H1 (cell line): Measurements from ENCODE around the gene TMEM204. TPM values are rescaled to one million over a fixed set of nuclear protein-coding genes. Genes with fewer than 3 reads are reported as not detected.

ENCODE experiments used
- CTCF ChIA-PET: fragments of 300-600 bp; sonication (Branson Sonifier 250); formaldehyde crosslinking; loops from one replicate; lab custom pipeline; 2021; ENCODE audit not compliant: partially characterized antibody; lab: Charles Lee
- POLR2A ChIA-PET: fragments of 300-600 bp; sonication (Branson Sonifier 250); formaldehyde crosslinking; loops from one replicate; lab custom pipeline; 2021; ENCODE audit warnings: inconsistent platforms; ENCODE audit not compliant: partially characterized antibody; lab: Charles Lee
- DNase-seq, 2 experiments: peaks; one replicate each; pipeline versions ENCODE4 v3.0.0 to v3.0.0-alpha.2; 2010 to 2022; ENCODE audit warnings: low spot score in 2 of 2, low read depth in 1 of 2, mixed read lengths in 1 of 2
- FAIRE-seq: peaks from 2 replicates; lab custom pipeline; 2011; peaks lifted over from hg19 to GRCh38; lab: Jason Lieb, UNC
- H2AFZ ChIP-seq: 2 replicates; pipeline ENCODE4 v1.8.1; 2012; ENCODE audit warnings: low read length, inconsistent platforms
- H2AK5ac ChIP-seq: 2 replicates; pipeline ENCODE4 v1.6.1; 2013; ENCODE audit warnings: low read depth, low read length
- H2BK120ac ChIP-seq: replicated peaks from 2 replicates; pipeline ENCODE3; 2013; ENCODE audit warnings: low read depth, low read length, inconsistent platforms
- H2BK12ac ChIP-seq: 2 replicates; pipeline ENCODE4 v1.6.1; 2013; ENCODE audit warnings: low read depth, low read length
- H2BK15ac ChIP-seq: 2 replicates; pipeline ENCODE4 v1.6.1; 2013; ENCODE audit warnings: low read length
- H2BK20ac ChIP-seq: 2 replicates; pipeline ENCODE4 v1.6.1; 2013; ENCODE audit warnings: low read length
- H2BK5ac ChIP-seq: 2 replicates; pipeline ENCODE4 v1.6.1; 2013; ENCODE audit warnings: low read depth, low read length
- H3K14ac ChIP-seq: 2 replicates; pipeline ENCODE4 v1.6.1; 2013; ENCODE audit warnings: inconsistent platforms; ENCODE audit not compliant: insufficient read length
- H3K18ac ChIP-seq: 2 replicates; pipeline ENCODE4 v1.6.1; 2013; ENCODE audit warnings: low read length; ENCODE audit errors: extremely low read depth
- H3K23ac ChIP-seq: 2 replicates; pipeline ENCODE4 v1.6.1; 2013; ENCODE audit warnings: inconsistent platforms; ENCODE audit not compliant: insufficient read length
- H3K23me2 ChIP-seq: 2 replicates; pipeline ENCODE4 v1.6.1; 2013; ENCODE audit warnings: low read depth, low read length
- H3K27ac ChIP-seq: 2 replicates; pipeline ENCODE4 v1.6.1; 2011; ENCODE audit warnings: low read depth, low read length, inconsistent platforms
- H3K27me3 ChIP-seq, 4 experiments: replicated peaks in 1 of 4; 1 replicate in 1 of 4; 2 replicates in 3 of 4; pipeline versions ENCODE4 v1.6.1 to v1.8.1; 2011 to 2013; ENCODE audit warnings: low read length in 3 of 4, mild to moderate bottlenecking in 3 of 4, inconsistent platforms in 2 of 4, mixed read lengths in 2 of 4, moderate library complexity in 1 of 4; ENCODE audit not compliant: control insufficient read depth in 3 of 4, insufficient read depth in 3 of 4; ENCODE audit errors: extremely low read depth in 1 of 4
- H3K36me3 ChIP-seq, 4 experiments: 2 replicates each; pipeline versions ENCODE4 v1.6.1 to v1.8.1; 2011 to 2013; ENCODE audit warnings: mild to moderate bottlenecking in 4 of 4, low read length in 3 of 4, moderate library complexity in 2 of 4, control low read depth in 1 of 4, inconsistent platforms in 1 of 4; ENCODE audit not compliant: insufficient read depth in 4 of 4, control insufficient read depth in 2 of 4
- H3K4ac ChIP-seq: replicated peaks from 2 replicates; pipeline ENCODE3; 2013; ENCODE audit warnings: low read length, low read depth, mixed read lengths, inconsistent platforms; ENCODE audit not compliant: insufficient read length
- H3K4me1 ChIP-seq, 4 experiments: replicated peaks in 1 of 4; 1 replicate in 1 of 4; 2 replicates in 3 of 4; pipeline versions ENCODE4 v1.6.1 to v1.8.1; 2011 to 2013; ENCODE audit warnings: low read length in 3 of 4, inconsistent platforms in 2 of 4, mixed read lengths in 1 of 4; ENCODE audit not compliant: insufficient read depth in 4 of 4, control insufficient read depth in 3 of 4
- H3K4me2 ChIP-seq, 2 experiments: 2 replicates each; pipeline versions ENCODE4 v1.6.1 to v1.8.1; 2011 to 2013; ENCODE audit warnings: low read depth in 2 of 2, low read length in 2 of 2, control low read depth in 1 of 2, inconsistent platforms in 1 of 2, mild to moderate bottlenecking in 1 of 2; ENCODE audit not compliant: insufficient read depth in 1 of 2
- H3K4me3 ChIP-seq, 4 experiments: fragments of 200-600, 300-600 bp in 1 of 4; sonication (generic), shearing (Covaris generic), sonication (Bioruptor Twin) in 1 of 4; 2 replicates each; pipeline versions ENCODE4 v1.5.1 to v1.8.1; 2011 to 2016; ENCODE audit warnings: low read length in 4 of 4, low read depth in 3 of 4, control low read depth in 2 of 4, inconsistent platforms in 2 of 4, mild to moderate bottlenecking in 2 of 4, mixed read lengths in 1 of 4, moderate library complexity in 1 of 4; ENCODE audit not compliant: insufficient read depth in 2 of 4; ENCODE audit errors: extremely low read depth in 1 of 4
- H3K56ac ChIP-seq: replicated peaks from 2 replicates; pipeline ENCODE3; 2013; ENCODE audit warnings: low read depth, mild to moderate bottlenecking, mixed read lengths, low read length, inconsistent platforms; ENCODE audit not compliant: insufficient read length
- H3K79me1 ChIP-seq: 2 replicates; pipeline ENCODE4 v1.6.1; 2013; ENCODE audit warnings: low read depth, low read length, control low read depth
- H3K79me2 ChIP-seq, 2 experiments: 2 replicates each; pipeline versions ENCODE4 v1.6.1 to v1.8.1; 2012 to 2013; ENCODE audit warnings: low read length in 2 of 2, mild to moderate bottlenecking in 2 of 2, inconsistent platforms in 1 of 2; ENCODE audit not compliant: insufficient read depth in 2 of 2, control insufficient read depth in 1 of 2
- H3K9ac ChIP-seq, 4 experiments: replicated peaks in 1 of 4; 1 replicate in 1 of 4; 2 replicates in 3 of 4; pipeline versions ENCODE4 v1.6.1 to v1.8.1; 2011 to 2013; ENCODE audit warnings: low read depth in 3 of 4, low read length in 3 of 4, control low read depth in 2 of 4, mild to moderate bottlenecking in 2 of 4, moderate library complexity in 2 of 4, inconsistent platforms in 1 of 4; ENCODE audit errors: extremely low read depth in 1 of 4
- H3K9me3 ChIP-seq, 2 experiments: 2 replicates each; pipeline versions ENCODE4 v1.6.1 to v1.8.1; 2012 to 2013; ENCODE audit warnings: mild to moderate bottlenecking in 2 of 2, moderate library complexity in 2 of 2, control low read depth in 1 of 2, inconsistent platforms in 1 of 2, low read depth in 1 of 2, low read length in 1 of 2, mixed read lengths in 1 of 2; ENCODE audit not compliant: insufficient read depth in 2 of 2
- H4K20me1 ChIP-seq, 2 experiments: replicated peaks in 1 of 2; 2 replicates each; pipeline versions ENCODE3 to v1.8.1; 2011 to 2013; ENCODE audit warnings: inconsistent platforms in 2 of 2, low read length in 2 of 2, mild to moderate bottlenecking in 1 of 2; ENCODE audit not compliant: insufficient read depth in 2 of 2, control insufficient read depth in 1 of 2
- H4K5ac ChIP-seq: 2 replicates; pipeline ENCODE4 v1.6.1; 2013; ENCODE audit warnings: low read length, low read depth, mixed read lengths, inconsistent platforms; ENCODE audit not compliant: insufficient read length
- H4K8ac ChIP-seq: 2 replicates; pipeline ENCODE4 v1.8.0; 2013; ENCODE audit warnings: mild to moderate bottlenecking, moderate library complexity, low read length, inconsistent platforms; ENCODE audit not compliant: insufficient read depth; ENCODE audit errors: extremely low read depth
- H4K91ac ChIP-seq: replicated peaks from 2 replicates; pipeline ENCODE3; 2013; ENCODE audit warnings: low read length, mixed read lengths, inconsistent platforms; ENCODE audit not compliant: insufficient read length
- ATF3 ChIP-seq: IDR thresholded peaks from 2 replicates; pipeline ENCODE4 v1.6.1; 2011; ENCODE audit warnings: low read depth, mild to moderate bottlenecking, low read length; ENCODE audit not compliant: insufficient read depth
- CHD2 ChIP-seq: IDR thresholded peaks from 2 replicates; pipeline ENCODE4 v1.6.1; 2012; ENCODE audit warnings: low read length, improper control_type of control experiment
- EGR1 ChIP-seq: IDR thresholded peaks from 2 replicates; pipeline ENCODE4 v1.6.1; 2011; ENCODE audit warnings: low read depth, low read length, borderline replicate concordance
- HDAC6 ChIP-seq: IDR thresholded peaks from one replicate; pipeline ENCODE4 v1.7.1; 2012; ENCODE audit warnings: low read depth, mild to moderate bottlenecking, inconsistent platforms, low read length, moderate library complexity
- KDM1A ChIP-seq: fragments of 200-600, 300-600 bp; sonication (generic); IDR thresholded peaks from 2 replicates; pipeline ENCODE4 v1.7.1; 2016; ENCODE audit warnings: mild to moderate bottlenecking, low read length, borderline replicate concordance
- NANOG ChIP-seq: IDR thresholded peaks from 2 replicates; pipeline ENCODE4 v1.6.1; 2011; ENCODE audit warnings: low read length, low read depth, mild to moderate bottlenecking, inconsistent platforms; ENCODE audit not compliant: insufficient read depth, poor library complexity, severe bottlenecking
- POLR2A ChIP-seq, 2 experiments: IDR thresholded peaks; 1 replicate in 1 of 2; 2 replicates in 1 of 2; pipeline ENCODE4 v1.6.1; 2011; ENCODE audit warnings: low read depth in 2 of 2, low read length in 2 of 2, mild to moderate bottlenecking in 2 of 2; ENCODE audit errors: control extremely low read depth in 1 of 2
- POLR2AphosphoS5 ChIP-seq: IDR thresholded peaks from 2 replicates; pipeline ENCODE4 v1.6.1; 2011; ENCODE audit warnings: low read depth, low read length
- RBBP5 ChIP-seq: IDR thresholded peaks from 2 replicates; pipeline ENCODE4 v1.7.1; 2012; ENCODE audit warnings: low read depth, mild to moderate bottlenecking, inconsistent platforms, low read length, moderate library complexity, borderline replicate concordance
- SP2 ChIP-seq: IDR thresholded peaks from 2 replicates; pipeline ENCODE4 v1.6.1; 2012; ENCODE audit warnings: mild to moderate bottlenecking, low read length, inconsistent platforms
- SRF ChIP-seq: IDR thresholded peaks from 2 replicates; pipeline ENCODE4 v1.6.1; 2011; ENCODE audit warnings: mild to moderate bottlenecking, low read depth, low read length, moderate library complexity
- USF2 ChIP-seq: IDR thresholded peaks from 2 replicates; pipeline ENCODE4 v1.6.1; 2011; ENCODE audit warnings: low read length, improper control_type of control experiment
- WGBS, 2 experiments: shearing (Covaris generic) in 1 of 2; methylation state at CpG; one replicate each; pipeline versions ENCODE4 v1.1.6 to v1.1.7; 2013 to 2015; ENCODE audit warnings: low lambda C conversion rate in 2 of 2, mixed read lengths in 2 of 2, inconsistent platforms in 1 of 2, low coverage in 1 of 2, missing lambda C conversion rate in 1 of 2; ENCODE audit not compliant: insufficient replicate concordance in 2 of 2, insufficient coverage in 1 of 2, insufficient read length in 1 of 2; ENCODE audit errors: extremely low coverage in 1 of 2, missing lambda C conversion rate in 1 of 2; 5-methylcytosine and 5-hydroxymethylcytosine counted together
- polyA plus RNA-seq, 7 experiments: library from polyadenylated mRNA; depleted of rRNA in 3 of 7; stranded (reverse) in 5 of 7; unstranded in 2 of 7; fragments of >200 nt in 5 of 7; fragments of 200-250 nt in 2 of 7; gene quantifications; 1 replicate in 5 of 7; 2 replicates in 1 of 7; 4 replicates in 1 of 7; pipeline versions ENCODE4 v1.2.1 to v1.2.3, GENCODE V29; 2011 to 2013; ENCODE audit warnings: missing spikeins in 2 of 7, mixed read lengths in 2 of 7
- total RNA-seq: library from RNA; stranded (reverse); fragmentation: NEBNext Ultra II Directional; extraction: Animal tissue kit (Norgen Biotek cat#: 25700); gene quantifications from 2 replicates; pipeline ENCODE4 v1.2.1, GENCODE V29; 2021

TMEM204 gene
- total and polyA plus RNA-seq, 2 of the 8 experiments (the other 6 are each of a cell fraction or from before 2014, with no cell fraction given), result not detected

GRCh38 chr16:1530883-1531637 is 2.4 kb upstream of the TMEM204 start:
- Histone ChIP-seq H2BK20ac (no peak overlapping the region), H3K23me2 (no peaks in the 10 kb centered on the region), H4K5ac (no peak overlapping the region), H3K4me3 (no peak overlapping the region), H3K36me3 (no peaks in the 10 kb centered on the region; a peak in 2 of 8 replicates), H2BK5ac (no peak overlapping the region), H3K4me2 (no peak overlapping the region), H4K8ac (peak overlapping the region; percentile 35; the same call in 1 of the 2 replicates), H3K27ac (no peak overlapping the region; the same call in 1 of the 2 replicates), H3K79me2 (no peaks in the 10 kb centered on the region), H3K18ac (no peak overlapping the region), H4K91ac (no peak overlapping the region), H2AFZ (no peak overlapping the region), H3K23ac (no peak overlapping the region), H3K14ac (no peak overlapping the region), H3K4me1 (no peaks in the 10 kb centered on the region; a peak in 1 of 7 replicates), H2AK5ac (no peak overlapping the region), H3K4ac (no peak overlapping the region), H3K9me3 (no peaks in the 10 kb centered on the region), H3K79me1 (no peaks in the 10 kb centered on the region), H2BK15ac (no peak overlapping the region), H4K20me1 (peaks cover 3 to 7% of the 10 kb centered on the region in 2 experiments), H3K9ac (no peak overlapping the region), H2BK12ac (no peak overlapping the region), H3K56ac (no peak overlapping the region), H3K27me3 (no peaks in the 10 kb centered on the region), H2BK120ac (no peak overlapping the region)
- FAIRE-seq (no peak), DNase-seq (no peak)
- CTCF ChIA-PET, result interaction anchor here (0.8 kb wide), 1 partner anchor 9 kb away, joined by 3 read pairs; no protein-coding TSS in a partner anchor
- 91% methylated on average over 31 of the region's 35 CpGs; no CpG with 5 or more reads in 1 of the 2 experiments for WGBS, 2 experiments
- POLR2A ChIA-PET, result no interaction called here
- TF ChIP-seq POLR2A (IDR thresholded peaks at IDR 0.05; ENCODE audit: control extremely low read depth in 1 of 2, low read depth in 2 of 2, low read length in 2 of 2) (no peak), POLR2AphosphoS5 (no peak), SRF (no peak), EGR1 (no peak), CHD2 (no peak), RBBP5 (no peak), ATF3 (no peak), SP2 (no peak), HDAC6 (no peak), NANOG (no peak), USF2 (no peak), KDM1A (no peak)
